CD4-positive, alpha-beta T cell (primary cell): Measurements from ENCODE around the gene SLC16A6. TPM values are rescaled to one million over a fixed set of nuclear protein-coding genes. Genes with fewer than 3 reads are reported as not detected.
A peak's percentile ranks its signal among the peaks of the same experiment; 100 is the strongest.

ENCODE experiments used
- ATAC-seq: fragments of 200-7000 bp; cut with Tn5 transposase; one replicate; pipeline ENCODE4 v1.10.0; 2022; ENCODE audit warnings: mild to moderate bottlenecking; ENCODE audit not compliant: poor library complexity
- CTCF ChIA-PET: fragments of 350-600 bp; sonication (Branson Sonifier 250); formaldehyde crosslinking; loops from one replicate; lab custom pipeline; 2021; ENCODE audit warnings: antibody characterized with exemption, inconsistent platforms; lab: Charles Lee
- POLR2A ChIA-PET: fragments of 350-600 bp; sonication (Branson Sonifier 250); formaldehyde crosslinking; loops from one replicate; lab custom pipeline; 2021; ENCODE audit warnings: antibody characterized with exemption, inconsistent platforms; lab: Charles Lee
- DNase-seq, 14 experiments: peaks; one replicate each; pipeline ENCODE4 v3.0.0-alpha.2; 2013 to 2020; ENCODE audit warnings: mixed read lengths in 2 of 14
- H3K27ac ChIP-seq, 2 donors: one replicate each; pipeline versions ENCODE4 v1.5.1 to v1.7.0; 2013; ENCODE audit warnings: low read length in 2 of 2, low read depth in 1 of 2, mild to moderate bottlenecking in 1 of 2
- H3K27me3 ChIP-seq, 2 experiments: 1 replicate in 1 of 2; 2 replicates in 1 of 2; pipeline versions ENCODE4 v1.6.1 to v1.7.0; 2013; ENCODE audit warnings: low read length in 2 of 2, control low read depth in 1 of 2, mild to moderate bottlenecking in 1 of 2, moderate library complexity in 1 of 2; ENCODE audit not compliant: insufficient read depth in 2 of 2, control insufficient read depth in 1 of 2
- H3K36me3 ChIP-seq: one replicate; pipeline ENCODE4 v1.6.1; 2013; ENCODE audit warnings: low read length, control low read depth; ENCODE audit not compliant: insufficient read depth
- H3K4me1 ChIP-seq: one replicate; pipeline ENCODE4 v1.6.1; 2013; ENCODE audit warnings: low read length, control low read depth; ENCODE audit not compliant: insufficient read depth
- H3K4me3 ChIP-seq: one replicate; pipeline ENCODE4 v1.5.1; 2013; ENCODE audit warnings: mild to moderate bottlenecking, low read length, moderate library complexity
- H3K9me3 ChIP-seq, 2 experiments: 1 replicate in 1 of 2; 2 replicates in 1 of 2; pipeline versions ENCODE4 v1.6.1 to v1.7.0; 2013; ENCODE audit warnings: low read length in 2 of 2, mild to moderate bottlenecking in 2 of 2, control low read depth in 1 of 2, moderate library complexity in 1 of 2; ENCODE audit not compliant: control insufficient read depth in 1 of 2, insufficient read depth in 1 of 2
- H3K27ac Mint-ChIP-seq: one replicate; pipeline ENCODE4 v1.8.0; 2020; ENCODE audit warnings: mixed read lengths
- H3K27me3 Mint-ChIP-seq: one replicate; pipeline ENCODE4 v1.8.0; 2021; ENCODE audit warnings: mixed read lengths
- H3K36me3 Mint-ChIP-seq: one replicate; pipeline ENCODE4 v1.8.0; 2021; ENCODE audit warnings: low read depth, mixed read lengths
- H3K4me1 Mint-ChIP-seq: one replicate; pipeline ENCODE4 v1.8.0; 2021; ENCODE audit warnings: low read depth, mixed read lengths
- H3K4me3 Mint-ChIP-seq: one replicate; pipeline ENCODE4 v1.8.0; 2020; ENCODE audit warnings: mild to moderate bottlenecking, mixed read lengths
- H3K9me3 Mint-ChIP-seq: one replicate; pipeline ENCODE4 v1.8.0; 2020; ENCODE audit warnings: mixed read lengths
- CTCF ChIP-seq: fragments of 200-600 bp; IDR thresholded peaks from one replicate; pipeline ENCODE4 v1.8.0; 2022; ENCODE audit warnings: antibody characterized with exemption, mild to moderate bottlenecking
- intact Hi-C, 2 experiments: fragments of 100-400 bp; cut with DNase I in 1 of 2; cut with micrococcal nuclease in 1 of 2; formaldehyde crosslinking; loops; one replicate each; pipeline versions ENCODE4 v1.15.1 to v1.9.0; 2023 to 2025; cut with DNase I, micrococcal nuclease
- total RNA-seq, 174 experiments: library from RNA in 2 of 174; stranded (reverse) in 2 of 174; gene quantifications; one replicate each; pipeline ENCODE4 v1.2.3 and lab custom pipeline; 2021 to 2026

Gene SLC16A6
- total RNA-seq, 2 experiments from 2014 or later: 7.7 to 9.5 TPM

GRCh38 chr17:68248891-68249290 is 42.0 kb downstream of the SLC16A6 start:
- Mint-ChIP-seq H3K4me3 (peak overlapping the region; percentile 94), H3K4me1 (peaks cover 64% of the 10 kb centered on the region), H3K27me3 (no peaks in the 10 kb centered on the region), H3K9me3 (no peaks in the 10 kb centered on the region), H3K36me3 (peaks cover 61% of the 10 kb centered on the region), H3K27ac (peak overlapping the region; percentile 93)
- intact Hi-C loops: loop anchor here (5.0 to 10.0 kb wide), 7 partner anchors 42 to 534 kb away; partner anchors contain the start of genes ARSG (in 1 of the 2), KPNA2 (in 1 of the 2), NOL11 (in 1 of the 2) and PRKAR1A (in 1 of the 2)
- H3K9me3 ChIP-seq: no peaks in the 10 kb centered on the region
- peak overlapping the region; percentile 92 for H3K4me3 ChIP-seq
- no peak for TF ChIP-seq CTCF
- no peak for ATAC-seq
- peak in 3 of 14 experiments; percentile 53 to 62 (median 61) for DNase-seq
- H3K4me1 ChIP-seq: peaks cover 44% of the 10 kb centered on the region
- ChIA-PET POLR2A (interaction anchor here (0.7 to 3.8 kb wide), 20 partner anchors 8 to 211 kb away, joined by 3 to 90 read pairs (median 9); partner anchors contain the start of genes ARSG, SLC16A6 and WIPI1), CTCF (interaction anchor here (0.9 to 2.0 kb wide), 5 partner anchors 14 to 187 kb away, joined by 3 to 9 read pairs (median 4); no protein-coding TSS in a partner anchor)
- H3K27ac ChIP-seq: peak overlapping the region; percentile 97
- no peaks in the 10 kb centered on the region for H3K27me3 ChIP-seq
- H3K36me3 ChIP-seq: peaks cover 6% of the 10 kb centered on the region

GRCh38 chr17:68248199-68248825 is 42.6 kb downstream of the SLC16A6 start:
- CTCF ChIA-PET: interaction anchor here (0.8 to 2.0 kb wide), 10 partner anchors 11 to 188 kb away, joined by 3 to 9 read pairs (median 3); no protein-coding TSS in a partner anchor
- peaks cover 58% of the 10 kb centered on the region for H3K36me3 Mint-ChIP-seq

More at GRCh38 chr17:68248199-68248825, 42.6 kb downstream of the SLC16A6 start:
- H3K27ac Mint-ChIP-seq: peak overlapping the region; percentile 93
- H3K4me1 Mint-ChIP-seq: peaks cover 58% of the 10 kb centered on the region
- Histone ChIP-seq H3K9me3 (no peaks in the 10 kb centered on the region), H3K36me3 (peaks cover 6% of the 10 kb centered on the region), H3K27ac (peak overlapping the region; percentile 97), H3K4me1 (peaks cover 38% of the 10 kb centered on the region), H3K27me3 (no peaks in the 10 kb centered on the region), H3K4me3 (peak overlapping the region; percentile 92)
- no peaks in the 10 kb centered on the region for H3K27me3 Mint-ChIP-seq
- intact Hi-C loops: loop anchor here (5.0 to 10.0 kb wide), 7 partner anchors 41 to 534 kb away; partner anchors contain the start of genes ARSG (in 1 of the 2), KPNA2 (in 1 of the 2), NOL11 (in 1 of the 2) and PRKAR1A (in 1 of the 2)
- peak overlapping the region; percentile 94 for H3K4me3 Mint-ChIP-seq
- ATAC-seq: peak; percentile 11
- DNase-seq: peak in 1 of 14 experiments; percentile 82
- H3K9me3 Mint-ChIP-seq: no peaks in the 10 kb centered on the region
- POLR2A ChIA-PET: interaction anchor here (0.8 to 3.8 kb wide), 29 partner anchors 8 to 1167 kb away, joined by 3 to 90 read pairs (median 6); partner anchors contain the start of genes ARSG, MAP2K6, PRKAR1A and SLC16A6
- TF ChIP-seq CTCF: no peak
